MM.1S (cell line): Measurements from ENCODE around the gene MRPL23.

ENCODE experiments used
- EZH2phosphoT487 ChIP-seq: fragments of 300-600 bp; sonication (generic); IDR thresholded peaks from 2 replicates; pipeline ENCODE4 v1.6.1; 2018; ENCODE audit warnings: antibody characterized with exemption, low read length
- TF ChIP-seq, protein P1 (sequence below): fragments of 300-600 bp; sonication (generic); IDR thresholded peaks from 2 replicates; pipeline ENCODE4 v1.5.1; 2016; ENCODE audit warnings: antibody characterized with exemption, low read length, mixed read lengths

DNA sequence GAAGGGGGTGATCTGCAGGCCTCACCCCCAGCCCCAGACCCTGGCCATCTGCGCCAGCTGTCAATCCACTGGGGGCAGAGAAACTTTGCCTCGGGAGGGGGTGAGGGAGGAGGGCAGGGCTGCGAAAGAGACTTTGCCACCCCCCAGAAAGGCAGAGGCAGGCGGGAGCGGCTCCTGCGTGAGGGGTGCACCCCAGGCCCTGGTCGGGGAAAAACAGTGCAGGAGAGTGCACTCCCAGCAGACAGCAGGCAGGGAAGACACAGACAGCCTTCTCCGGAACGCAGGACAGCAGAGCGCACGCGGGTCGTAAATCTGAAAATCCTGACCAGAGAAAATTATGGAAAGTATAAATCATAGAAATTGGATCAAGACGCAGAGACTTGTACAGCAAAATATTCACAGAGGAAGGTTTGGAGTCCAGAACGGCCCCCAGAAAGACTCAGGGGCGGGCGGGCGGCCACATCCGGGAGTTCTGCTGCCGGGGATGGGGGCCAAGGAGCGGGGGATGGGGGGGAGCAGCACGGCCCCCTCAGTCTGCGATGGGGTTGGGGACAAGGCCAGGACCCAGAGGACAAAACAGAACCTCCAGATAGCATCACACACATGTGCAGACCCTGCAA, 8.0 kb upstream of the MRPL23 start:
- TF ChIP-seq, protein P1, sequence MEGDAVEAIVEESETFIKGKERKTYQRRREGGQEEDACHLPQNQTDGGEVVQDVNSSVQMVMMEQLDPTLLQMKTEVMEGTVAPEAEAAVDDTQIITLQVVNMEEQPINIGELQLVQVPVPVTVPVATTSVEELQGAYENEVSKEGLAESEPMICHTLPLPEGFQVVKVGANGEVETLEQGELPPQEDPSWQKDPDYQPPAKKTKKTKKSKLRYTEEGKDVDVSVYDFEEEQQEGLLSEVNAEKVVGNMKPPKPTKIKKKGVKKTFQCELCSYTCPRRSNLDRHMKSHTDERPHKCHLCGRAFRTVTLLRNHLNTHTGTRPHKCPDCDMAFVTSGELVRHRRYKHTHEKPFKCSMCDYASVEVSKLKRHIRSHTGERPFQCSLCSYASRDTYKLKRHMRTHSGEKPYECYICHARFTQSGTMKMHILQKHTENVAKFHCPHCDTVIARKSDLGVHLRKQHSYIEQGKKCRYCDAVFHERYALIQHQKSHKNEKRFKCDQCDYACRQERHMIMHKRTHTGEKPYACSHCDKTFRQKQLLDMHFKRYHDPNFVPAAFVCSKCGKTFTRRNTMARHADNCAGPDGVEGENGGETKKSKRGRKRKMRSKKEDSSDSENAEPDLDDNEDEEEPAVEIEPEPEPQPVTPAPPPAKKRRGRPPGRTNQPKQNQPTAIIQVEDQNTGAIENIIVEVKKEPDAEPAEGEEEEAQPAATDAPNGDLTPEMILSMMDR, result no peak
- no peak for TF ChIP-seq EZH2phosphoT487
